ENCODE data around the gene ZMAT3.
"Not testable (repeated sequence)": the region's sequence is repeated elsewhere in the genome, so short reads cannot be mapped to it uniquely, and the experiment has no call there.

ZMAT3 gene

DNA sequence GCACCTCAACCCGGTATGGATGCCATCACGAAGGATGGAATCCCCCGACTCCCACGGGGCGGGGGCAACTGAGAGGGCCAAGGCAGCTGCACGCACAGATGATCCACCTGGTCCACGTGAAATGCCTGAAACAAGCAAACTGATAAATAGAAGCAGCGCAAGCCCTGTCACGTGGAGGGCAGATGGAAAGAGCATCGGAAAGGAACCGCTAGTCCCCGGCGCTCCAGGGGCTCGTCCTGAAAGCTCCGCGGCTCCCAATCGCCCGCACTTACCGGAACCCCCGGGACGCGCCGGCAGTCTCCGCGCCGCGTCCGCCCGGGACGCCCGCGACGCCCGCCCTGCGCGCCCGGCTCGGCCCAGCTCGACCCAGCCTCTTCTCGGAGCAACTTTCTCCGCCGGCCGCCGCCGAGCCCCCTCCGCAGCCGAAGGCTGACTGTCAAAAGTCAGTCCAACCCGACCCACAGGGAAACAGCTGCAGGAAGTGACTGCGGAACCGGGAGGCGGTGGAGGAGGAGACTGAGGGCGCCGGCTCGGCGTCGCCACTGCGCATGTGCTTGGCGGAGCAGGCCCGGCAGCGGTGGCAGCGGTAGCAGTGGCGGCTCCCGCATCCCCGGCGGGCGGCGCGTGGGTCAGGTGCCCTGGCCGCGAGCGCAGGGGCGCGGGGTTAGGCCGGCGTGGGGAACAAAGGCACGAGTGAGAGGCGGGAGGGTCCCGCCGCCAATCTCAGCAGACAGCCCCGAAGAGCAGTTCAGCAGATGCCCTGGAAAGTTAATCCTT is at the start of gene ZMAT3:
TSS of gene ZMAT3 (minus strand) at position 487 of the 777 bp plus-strand sequence. CDS start 4,057 bp downstream, outside the sequence.
- peak; percentile 90 for DNase-seq

DNA sequence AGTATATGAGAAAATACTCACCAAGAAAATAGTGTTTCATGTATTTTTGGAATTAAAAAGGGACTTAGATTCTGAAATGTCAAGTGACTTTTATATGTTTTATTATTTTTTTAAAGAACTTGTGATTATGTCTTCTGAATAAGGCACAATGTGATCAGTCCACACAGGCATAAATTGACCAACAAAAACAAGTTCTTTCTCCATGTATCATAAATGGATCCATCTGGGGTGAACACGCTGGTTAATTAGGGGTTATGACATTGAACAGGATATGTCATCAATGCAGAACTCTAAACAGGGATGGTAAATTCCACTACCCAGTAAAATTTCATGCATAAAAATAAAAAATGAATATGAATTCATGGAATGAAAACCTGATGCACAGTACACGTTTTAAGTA is 45.2 kb upstream of the ZMAT3 start:
- DNase-seq = no peak

DNA sequence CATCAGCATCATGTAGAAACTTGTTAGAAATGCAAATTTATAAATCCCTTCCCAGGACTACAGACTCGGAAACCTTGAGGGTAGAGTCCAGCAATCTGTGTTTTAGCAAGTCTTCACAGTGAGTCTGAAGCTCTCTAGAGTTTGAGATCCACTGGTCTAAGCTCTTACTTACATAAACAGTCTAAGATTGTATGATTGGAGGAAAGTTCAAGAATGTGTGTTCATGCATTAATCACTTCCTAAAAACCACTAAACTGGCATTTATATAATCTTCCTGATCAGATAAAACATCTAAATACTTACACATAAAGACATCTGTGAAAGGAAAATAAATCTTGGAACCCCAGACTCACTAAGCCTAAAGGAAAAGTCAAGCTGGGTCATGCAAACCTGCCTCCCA is 43.8 kb upstream of the ZMAT3 start:
- DNase-seq = not testable (repeated sequence)

GRCh38 chr3:179113903-179114302 is 42.3 kb upstream of the ZMAT3 start:
- no peak for DNase-seq

GRCh38 chr3:179108086-179108485 is 36.5 kb upstream of the ZMAT3 start:
- DNase-seq = no peak

- DNase-seq = no peak
These were observed 36.0 kb upstream of the ZMAT3 start for GRCh38 chr3:179107617-179108016.

DNA sequence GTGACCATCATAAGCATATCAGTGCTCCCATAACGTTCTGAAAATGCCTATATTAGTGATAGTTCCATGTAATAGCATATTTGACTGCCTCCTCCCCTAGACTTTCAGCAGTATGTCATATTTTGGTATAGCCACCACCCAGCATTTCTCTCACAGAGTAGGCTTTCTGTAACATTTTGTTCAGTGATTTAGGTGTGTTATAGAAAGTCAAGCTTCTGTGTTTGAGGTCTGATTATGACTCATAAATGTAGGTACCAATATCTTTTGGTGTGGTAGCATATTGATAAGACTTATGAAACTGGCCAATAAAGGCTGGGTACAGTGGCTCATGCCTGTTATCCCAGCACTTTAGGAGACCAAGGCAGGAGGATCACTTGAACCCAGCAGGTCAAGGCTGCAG is 34.3 kb upstream of the ZMAT3 start:
- no peak for DNase-seq

- no peak for DNase-seq
These were observed 29.0 kb upstream of the ZMAT3 start for GRCh38 chr3:179100652-179101051.

DNA sequence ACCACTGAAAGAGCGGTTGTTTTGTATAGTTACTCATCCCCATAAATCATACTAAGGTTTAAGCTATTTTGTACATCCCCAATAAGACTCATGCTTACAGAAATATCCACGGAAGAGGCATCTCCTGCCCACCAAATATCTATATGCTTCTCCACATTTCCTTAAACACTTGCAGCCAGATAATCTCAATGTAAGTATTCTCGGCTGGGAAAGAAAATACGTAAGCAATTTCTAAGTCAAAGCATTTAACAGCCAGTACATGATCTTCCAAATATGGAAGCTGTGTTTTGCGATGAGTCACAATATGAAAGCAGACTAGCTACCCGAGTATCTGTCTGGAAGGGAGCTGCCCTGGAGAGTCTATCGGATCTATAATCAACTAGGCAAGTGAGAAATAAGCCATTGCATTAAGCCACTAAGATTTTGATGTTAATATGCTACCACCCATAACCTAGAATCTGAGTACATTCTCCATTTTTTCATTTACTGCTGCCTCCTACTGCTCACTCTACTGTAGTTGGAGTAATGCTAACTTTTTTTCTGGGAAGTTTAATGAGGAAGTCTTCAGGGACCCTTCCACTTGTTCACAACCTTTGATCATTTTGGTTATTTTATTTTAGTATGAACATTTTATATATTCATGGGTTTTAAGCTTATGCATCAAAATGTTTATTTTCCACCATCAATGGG is 26.9 kb upstream of the ZMAT3 start:
- no peak for DNase-seq

- no peak for DNase-seq
These were observed 22.2 kb upstream of the ZMAT3 start for GRCh38 chr3:179093807-179094206.

DNA sequence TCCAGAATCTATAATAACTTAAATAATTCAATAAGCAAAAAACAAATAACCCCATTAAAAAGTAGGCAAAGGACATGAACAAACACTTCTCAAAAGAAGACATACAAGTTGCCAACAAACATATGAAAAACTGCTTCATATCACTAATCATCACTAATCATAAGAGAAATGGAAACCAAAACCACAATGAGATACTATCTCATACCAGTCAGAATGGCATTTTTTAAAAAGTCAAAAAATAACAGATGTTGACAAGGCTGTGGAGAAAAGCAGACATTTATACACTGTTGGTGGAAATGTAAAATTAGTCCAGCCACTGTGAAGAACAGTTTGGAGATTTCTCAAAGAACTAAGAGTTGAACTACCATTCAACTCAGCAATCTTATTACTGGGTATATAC is 19.5 kb upstream of the ZMAT3 start:
- no peak for DNase-seq

DNA sequence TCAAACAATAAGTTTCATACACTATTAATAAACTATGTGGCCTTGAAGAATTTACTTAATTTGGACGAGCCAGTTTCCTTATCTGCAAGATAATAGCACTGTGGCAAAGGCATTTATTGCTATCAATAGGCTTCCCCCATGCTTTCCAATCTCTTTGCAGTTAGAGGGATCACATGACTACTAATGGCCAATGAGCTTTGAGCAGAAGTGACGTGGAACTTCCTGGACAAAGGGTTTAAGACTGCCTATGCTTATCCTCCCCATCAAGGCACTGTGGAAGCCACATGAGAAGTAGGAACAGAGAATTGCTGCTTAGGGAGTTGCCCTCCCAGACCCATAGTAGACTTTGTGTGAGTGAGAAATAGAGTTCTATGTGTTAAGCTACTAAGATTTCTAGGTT is 16.7 kb upstream of the ZMAT3 start:
- no peak for DNase-seq

GRCh38 chr3:179083977-179084376 is 12.4 kb upstream of the ZMAT3 start:
- DNase-seq = no peak

- no peak for DNase-seq
These were observed 10.8 kb upstream of the ZMAT3 start for GRCh38 chr3:179082416-179082815.

DNA sequence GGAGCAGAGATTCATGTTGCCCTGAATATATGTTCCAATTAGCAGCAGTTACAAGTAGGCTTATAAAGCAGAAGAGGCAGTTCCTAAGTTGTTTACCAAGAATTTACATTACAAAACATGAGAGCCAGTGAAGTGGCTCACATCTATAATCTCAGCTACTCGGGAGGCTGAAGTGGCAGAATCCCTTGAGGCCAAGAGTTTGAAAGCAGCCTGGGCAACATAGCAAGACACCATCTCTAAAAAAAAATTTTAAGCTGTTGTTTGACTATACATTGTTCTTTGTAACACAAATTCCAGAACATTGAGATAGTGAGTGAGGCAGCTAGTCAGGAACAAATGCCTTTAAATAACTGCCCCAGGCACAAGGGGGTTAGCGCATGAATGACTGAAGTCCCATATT is 10.3 kb upstream of the ZMAT3 start:
- no peak for DNase-seq

DNA sequence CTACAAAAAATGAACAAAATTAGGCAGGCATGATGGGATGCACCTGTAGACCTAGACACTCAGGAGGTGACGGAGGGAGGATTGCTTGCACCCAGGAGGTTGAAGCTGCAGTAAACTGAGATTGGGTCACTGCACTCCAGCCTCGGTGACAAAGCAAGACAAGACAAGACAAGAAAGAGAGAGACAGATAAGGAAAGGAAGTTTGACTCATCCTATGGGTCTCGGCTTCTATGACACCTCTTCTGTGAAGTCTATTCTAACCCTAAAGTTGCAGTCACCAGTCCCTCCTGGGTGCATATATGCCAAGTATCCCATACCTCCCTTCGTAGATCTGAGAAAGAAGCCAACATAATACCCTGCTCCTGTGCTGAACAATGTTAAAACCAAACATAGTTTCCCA is 7.9 kb upstream of the ZMAT3 start:
- no peak for DNase-seq

DNA sequence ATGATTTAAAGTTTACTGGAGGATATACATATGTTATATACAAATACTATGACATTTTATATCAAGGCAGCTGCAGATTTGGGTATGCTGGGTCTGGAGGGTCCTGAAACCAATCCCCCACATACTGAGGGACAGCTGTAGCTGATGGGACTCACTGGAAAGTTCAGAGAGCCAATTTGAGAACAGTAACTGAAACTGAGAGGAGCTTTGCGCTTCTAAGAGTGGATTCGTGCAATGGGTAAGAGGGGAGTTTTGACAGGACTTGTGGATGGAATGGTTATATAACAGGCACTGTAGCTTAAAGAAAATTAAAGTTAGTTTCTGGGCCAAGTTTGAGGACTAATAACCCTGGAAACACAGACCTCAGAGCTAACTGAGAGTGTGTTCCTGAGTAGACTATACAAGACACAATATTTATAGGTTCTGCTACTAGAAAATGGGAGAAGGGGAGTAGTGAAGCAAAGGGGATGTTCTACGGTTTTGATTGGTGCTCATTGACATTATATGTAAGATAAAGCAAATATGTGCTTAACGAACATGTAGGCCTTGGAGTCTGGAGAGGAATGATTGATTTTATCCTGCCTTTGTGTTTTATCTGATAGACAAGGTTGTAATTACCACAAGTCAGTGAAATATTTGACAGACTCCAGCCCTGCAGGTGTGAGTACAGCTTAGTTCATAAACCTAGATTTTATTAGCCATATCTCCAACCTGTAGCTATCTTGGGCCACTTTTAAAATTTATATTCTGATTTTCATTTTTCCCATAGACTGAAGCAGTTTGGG is 4.8 kb upstream of the ZMAT3 start:
- no peak for DNase-seq

- no peak for DNase-seq
These were observed 3.0 kb upstream of the ZMAT3 start for GRCh38 chr3:179074656-179075055.

DNA sequence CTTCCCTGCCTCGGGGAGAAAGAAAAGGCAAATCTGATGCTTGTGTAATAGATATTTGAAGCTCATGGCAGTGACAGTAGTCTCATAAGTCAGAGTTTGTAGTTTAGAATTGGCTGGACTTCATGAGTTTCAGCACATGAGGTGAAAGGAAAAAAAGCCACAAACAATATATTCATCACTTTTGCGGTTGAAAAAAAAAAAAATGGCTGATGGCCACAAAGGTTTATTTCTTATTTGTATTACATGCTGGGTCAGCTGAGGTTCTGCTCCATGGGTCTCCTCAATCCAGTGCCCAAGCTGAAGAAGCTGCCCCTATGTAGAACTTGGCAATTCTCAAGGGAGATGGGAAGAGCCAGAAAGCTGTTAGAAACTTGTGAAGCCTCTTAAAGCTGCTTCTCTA is 2.2 kb upstream of the ZMAT3 start:
- DNase-seq = no peak

DNA sequence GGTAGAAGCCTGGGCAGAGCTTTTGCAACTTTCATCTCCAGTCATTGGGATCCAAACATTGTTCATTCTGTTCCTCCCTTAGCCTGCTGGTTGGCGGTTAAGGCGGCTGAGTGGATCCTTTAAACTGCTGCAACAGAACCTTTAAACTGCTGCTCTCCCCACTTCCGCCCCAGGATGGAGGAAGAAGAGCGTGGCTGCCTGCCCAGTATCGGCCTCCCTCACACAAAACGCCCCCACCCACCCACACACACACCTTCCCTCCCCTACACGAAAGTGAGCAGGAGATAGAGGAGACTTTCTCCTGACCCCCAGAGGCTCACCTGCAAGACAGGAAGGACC is 460 bp upstream of the ZMAT3 start:
- peak; percentile 64 for DNase-seq

DNA sequence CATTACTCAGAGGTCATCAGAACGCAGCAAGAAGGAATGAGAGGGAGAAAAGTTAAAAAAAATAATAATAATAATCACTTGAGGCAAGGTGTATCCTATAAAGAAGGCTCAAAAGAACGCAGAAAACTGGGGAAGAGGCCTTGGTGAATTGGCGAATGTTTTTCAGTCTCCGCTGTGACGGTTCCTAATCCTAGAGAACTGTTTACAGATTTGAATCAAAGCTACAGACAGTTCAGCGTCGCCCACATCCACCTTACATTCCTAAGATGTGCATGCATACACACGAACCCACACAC is 634 bp downstream of the ZMAT3 start:
- DNase-seq = no peak

DNA sequence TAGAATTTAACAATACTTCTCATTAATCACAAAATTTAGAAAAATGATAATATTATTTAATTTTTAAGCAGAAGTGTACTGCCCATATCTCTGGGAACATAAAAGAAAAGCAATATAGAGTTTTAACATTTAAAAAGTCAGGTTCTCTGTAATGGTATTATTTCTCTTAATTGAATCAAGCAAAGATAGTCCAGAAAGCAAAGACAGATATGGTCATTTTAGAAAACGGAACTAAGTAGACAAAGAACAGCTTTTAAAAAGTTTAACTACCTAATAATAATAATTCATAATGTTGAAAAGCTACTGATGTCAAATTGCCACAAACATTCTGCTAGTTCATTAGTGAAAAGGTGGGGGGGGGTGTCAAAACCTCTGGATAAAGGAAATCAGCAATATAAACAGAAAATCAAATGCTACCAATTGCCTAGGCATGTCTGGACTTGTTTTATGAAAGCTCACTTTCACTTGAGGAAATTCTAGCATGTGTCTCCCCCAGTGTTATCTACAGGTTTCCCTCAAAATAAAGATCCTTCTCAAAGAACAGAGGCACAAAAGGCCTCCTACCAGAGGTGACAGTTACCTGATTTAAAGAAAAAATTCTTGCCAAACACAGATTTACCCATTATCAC is 1.7 kb downstream of the ZMAT3 start:
- DNase-seq = no peak

DNA sequence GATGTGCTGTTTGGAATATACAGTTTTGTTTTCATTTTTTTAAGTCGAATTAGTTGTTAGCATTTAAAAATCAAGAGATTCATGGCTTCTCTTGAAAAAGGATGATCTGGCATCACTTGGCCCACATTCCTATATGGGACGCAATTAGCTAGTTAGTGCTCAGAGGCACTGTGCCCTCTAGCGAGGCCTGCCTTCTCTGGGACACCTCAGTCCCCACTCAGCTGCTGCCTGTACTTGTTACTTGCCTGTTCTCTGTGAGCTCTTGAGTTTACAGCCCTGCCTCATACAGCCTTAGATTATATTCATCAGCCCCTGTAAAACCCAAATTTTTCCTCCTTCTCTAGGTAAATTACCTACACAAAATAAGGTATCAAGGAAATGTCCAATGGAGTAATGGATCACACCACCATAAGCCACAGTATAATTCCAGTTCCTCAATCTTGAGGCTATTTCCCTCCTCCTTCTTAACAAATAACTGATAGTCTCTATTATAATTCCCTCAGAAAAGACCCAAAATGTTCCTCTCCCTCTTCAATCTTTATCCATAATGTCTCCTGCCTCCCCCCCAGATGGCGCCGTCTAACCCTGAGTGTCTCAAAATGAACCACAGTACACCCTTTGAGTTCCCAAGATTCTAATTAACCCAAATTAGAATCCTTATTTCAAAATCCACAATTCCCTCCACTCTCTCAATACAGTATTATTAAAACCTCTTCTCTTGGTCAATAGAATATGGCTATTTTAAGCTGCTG is 2.7 kb downstream of the ZMAT3 start:
- no peak for DNase-seq
